Activated CD8-positive, alpha-beta memory T cell treated with anti-CD3 and anti-CD28 coated beads for 48 hours (primary cell): ENCODE measurements around the gene KIAA0232.
"Not testable (repeated sequence)": the region's sequence is repeated elsewhere in the genome, so short reads cannot be mapped to it uniquely, and the experiment has no call there.

Experiments used
- DNase-seq, 3 experiments: peaks; one replicate each; pipeline ENCODE4 v3.0.0-alpha.2; 2020; ENCODE audit warnings: low read depth in 2 of 3, low spot score in 2 of 3

The KIAA0232 gene

GRCh38 chr4:6806924-6807626 lies 24.5 kb downstream of the KIAA0232 start:
- no peak for DNase-seq

GRCh38 chr4:6808259-6808658 lies 25.7 kb downstream of the KIAA0232 start:
- no peak for DNase-seq

GRCh38 chr4:6811165-6811564 lies 28.6 kb downstream of the KIAA0232 start:
- DNase-seq, result no peak

- no peak for DNase-seq
Observed at GRCh38 chr4:6812766-6813165, 30.2 kb downstream of the KIAA0232 start.

GRCh38 chr4:6813725-6814124 lies 31.2 kb downstream of the KIAA0232 start:
- DNase-seq, result no peak

GRCh38 chr4:6815029-6815836 lies 32.7 kb downstream of the KIAA0232 start:
- DNase-seq, result no peak

- no peak for DNase-seq
Observed at GRCh38 chr4:6819295-6819694, 36.8 kb downstream of the KIAA0232 start.

- DNase-seq, result no peak
Observed at GRCh38 chr4:6820695-6821094, 38.2 kb downstream of the KIAA0232 start.

- DNase-seq, result no peak
Observed at GRCh38 chr4:6824071-6824470, 41.5 kb downstream of the KIAA0232 start.

- DNase-seq, result no peak
Observed at GRCh38 chr4:6824772-6825402, 42.4 kb downstream of the KIAA0232 start.

GRCh38 chr4:6825403-6825802 lies 42.9 kb downstream of the KIAA0232 start:
- no peak for DNase-seq

GRCh38 chr4:6826781-6827508 lies 44.4 kb downstream of the KIAA0232 start:
- no peak for DNase-seq

- no peak for DNase-seq
Observed at GRCh38 chr4:6829086-6829485, 46.6 kb downstream of the KIAA0232 start.

- no peak for DNase-seq
Observed at GRCh38 chr4:6834867-6835266, 52.3 kb downstream of the KIAA0232 start.

- DNase-seq, result not testable (repeated sequence)
Observed at GRCh38 chr4:6835616-6836015, 53.1 kb downstream of the KIAA0232 start.

- not testable (repeated sequence) for DNase-seq
Observed at GRCh38 chr4:6837106-6837505, 54.6 kb downstream of the KIAA0232 start.

GRCh38 chr4:6839579-6839978 lies 57.1 kb downstream of the KIAA0232 start:
- no peak for DNase-seq

- DNase-seq, result no peak
Observed at GRCh38 chr4:6840062-6840976, 57.8 kb downstream of the KIAA0232 start.

- no peak for DNase-seq
Observed at GRCh38 chr4:6845027-6845426, 62.5 kb downstream of the KIAA0232 start.

- no peak for DNase-seq
Observed at GRCh38 chr4:6845574-6845973, 63.0 kb downstream of the KIAA0232 start.
